Rectal smooth muscle tissue (tissue), 1 donor: Measurements from ENCODE around the gene ESR2.

Experiments used
- H3K27ac ChIP-seq: one replicate; pipeline ENCODE4 v1.7.0; 2013; ENCODE audit warnings: low read depth, low read length, inconsistent platforms
- H3K27me3 ChIP-seq: one replicate; pipeline ENCODE4 v1.7.0; 2013; ENCODE audit warnings: low read length; ENCODE audit not compliant: control insufficient read depth, insufficient read depth
- H3K36me3 ChIP-seq: one replicate; pipeline ENCODE4 v1.7.0; 2013; ENCODE audit warnings: low read length; ENCODE audit not compliant: control insufficient read depth, insufficient read depth
- H3K4me1 ChIP-seq: one replicate; pipeline ENCODE4 v1.7.0; 2013; ENCODE audit warnings: low read length; ENCODE audit not compliant: control insufficient read depth, insufficient read depth
- H3K4me3 ChIP-seq: one replicate; pipeline ENCODE4 v1.7.0; 2013; ENCODE audit warnings: low read length
- H3K9ac ChIP-seq: one replicate; pipeline ENCODE4 v1.7.0; 2013; ENCODE audit warnings: low read length

ESR2 gene

DNA sequence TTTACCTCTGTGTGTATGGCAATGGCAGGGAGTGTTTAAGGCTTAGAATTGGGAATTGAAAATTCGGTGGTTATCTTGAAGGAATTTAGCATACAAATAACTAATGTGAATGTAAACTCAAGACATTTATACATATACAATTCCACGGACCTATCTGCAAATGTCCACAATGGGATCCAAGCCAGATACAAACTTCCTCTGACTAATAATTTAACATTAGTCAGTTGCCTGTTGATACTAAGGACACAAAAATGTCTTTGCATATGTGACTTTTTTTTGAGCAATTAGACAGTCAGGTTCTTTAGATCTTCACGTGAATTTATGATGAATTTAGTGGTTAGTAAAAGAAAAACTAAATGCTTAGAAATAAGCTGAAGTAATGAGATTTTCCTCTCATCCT lies 40.5 kb downstream of the ESR2 start:
- Histone ChIP-seq H3K4me3 (no peak overlapping the region), H3K27me3 (no peaks in the 10 kb centered on the region), H3K27ac (no peak overlapping the region), H3K9ac (no peak overlapping the region), H3K36me3 (no peaks in the 10 kb centered on the region), H3K4me1 (no peaks in the 10 kb centered on the region)

DNA sequence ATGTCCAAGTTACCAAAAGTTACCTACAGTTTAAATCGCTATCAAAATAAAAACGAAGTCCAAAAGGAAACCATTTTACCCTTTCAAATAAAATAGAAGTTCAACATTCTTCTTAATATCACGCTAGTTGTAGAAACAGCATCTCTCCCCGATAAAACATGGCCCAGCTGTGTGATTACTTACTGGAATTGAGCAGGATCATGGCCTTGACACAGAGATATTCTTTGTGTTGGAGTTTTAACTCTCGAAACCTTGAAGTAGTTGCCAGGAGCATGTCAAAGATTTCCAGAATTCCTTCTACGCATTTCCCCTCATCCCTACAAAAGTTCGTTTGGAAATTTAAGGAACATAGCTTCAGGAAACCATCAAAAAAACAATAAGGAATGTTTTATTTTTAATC lies 44.8 kb downstream of the ESR2 start:
- no peaks in the 10 kb centered on the region for H3K27me3 ChIP-seq
- no peak overlapping the region for H3K27ac ChIP-seq
- H3K9ac ChIP-seq = no peak overlapping the region
- H3K36me3 ChIP-seq = no peaks in the 10 kb centered on the region
- H3K4me1 ChIP-seq = no peaks in the 10 kb centered on the region
- no peak overlapping the region for H3K4me3 ChIP-seq

DNA sequence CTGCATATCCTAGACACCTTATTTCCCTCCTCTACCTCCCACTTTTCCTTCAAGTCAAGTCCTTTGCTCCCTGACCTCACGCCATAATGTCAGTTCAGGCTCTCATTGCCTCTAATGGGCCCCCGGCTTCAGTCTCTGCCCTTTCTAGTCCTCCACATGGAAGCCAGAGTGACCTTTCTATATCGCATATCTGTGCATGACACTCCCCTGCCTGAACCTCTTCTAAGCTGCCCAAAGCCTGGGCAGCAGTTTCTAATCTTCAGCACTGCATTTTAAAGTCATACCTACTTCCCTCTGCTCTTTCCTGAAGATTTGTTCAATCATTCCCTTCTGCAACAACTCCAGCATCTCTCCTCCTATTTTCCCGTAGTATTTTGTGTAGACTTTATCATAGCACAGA lies 45.5 kb downstream of the ESR2 start:
- Histone ChIP-seq H3K27ac (no peak overlapping the region), H3K36me3 (no peaks in the 10 kb centered on the region), H3K4me3 (no peak overlapping the region), H3K9ac (no peak overlapping the region), H3K4me1 (no peaks in the 10 kb centered on the region), H3K27me3 (no peaks in the 10 kb centered on the region)

DNA sequence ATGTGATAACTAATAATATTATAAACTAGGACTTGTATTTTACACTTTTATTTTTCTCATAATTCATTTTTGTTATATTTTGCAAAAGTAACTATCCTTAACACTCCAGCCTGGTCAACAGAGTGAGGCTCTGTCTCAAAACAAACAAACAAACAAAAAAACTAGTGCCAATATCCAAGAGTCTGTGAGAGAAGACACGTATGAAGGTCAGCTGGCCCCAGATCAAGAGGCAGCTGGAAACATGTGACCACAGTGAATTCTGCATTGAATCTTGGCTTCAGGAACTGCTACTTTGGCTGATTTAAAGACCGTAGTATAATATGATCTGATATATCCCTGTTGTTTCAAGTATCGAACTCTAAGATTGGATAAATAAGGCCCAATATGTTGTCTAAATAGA lies 47.0 kb downstream of the ESR2 start:
- Histone ChIP-seq H3K36me3 (no peaks in the 10 kb centered on the region), H3K9ac (no peak overlapping the region), H3K4me1 (no peaks in the 10 kb centered on the region), H3K27me3 (no peaks in the 10 kb centered on the region), H3K27ac (no peak overlapping the region), H3K4me3 (no peak overlapping the region)

DNA sequence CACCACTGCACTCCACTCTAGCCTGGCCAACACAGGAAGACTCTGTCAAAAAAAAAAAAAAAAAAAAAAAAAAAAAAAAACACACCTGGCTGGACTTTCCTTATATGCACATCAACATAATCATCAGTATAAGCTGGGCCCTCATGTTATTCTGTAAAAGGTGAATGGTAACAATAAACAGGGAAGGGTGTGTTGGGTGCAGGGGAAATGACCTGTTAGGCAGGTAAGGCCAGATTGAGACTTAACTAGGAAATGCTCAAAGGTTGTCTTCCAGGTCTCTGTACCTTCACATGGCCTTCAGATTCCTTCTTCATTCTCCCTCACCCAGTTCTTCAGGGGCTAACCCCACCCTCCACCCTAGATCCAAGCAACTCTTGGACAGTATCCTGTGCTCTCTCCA lies 47.5 kb downstream of the ESR2 start:
- Histone ChIP-seq H3K4me3 (no peak overlapping the region), H3K9ac (no peak overlapping the region), H3K36me3 (no peaks in the 10 kb centered on the region), H3K27me3 (no peaks in the 10 kb centered on the region), H3K4me1 (no peaks in the 10 kb centered on the region), H3K27ac (no peak overlapping the region)

DNA sequence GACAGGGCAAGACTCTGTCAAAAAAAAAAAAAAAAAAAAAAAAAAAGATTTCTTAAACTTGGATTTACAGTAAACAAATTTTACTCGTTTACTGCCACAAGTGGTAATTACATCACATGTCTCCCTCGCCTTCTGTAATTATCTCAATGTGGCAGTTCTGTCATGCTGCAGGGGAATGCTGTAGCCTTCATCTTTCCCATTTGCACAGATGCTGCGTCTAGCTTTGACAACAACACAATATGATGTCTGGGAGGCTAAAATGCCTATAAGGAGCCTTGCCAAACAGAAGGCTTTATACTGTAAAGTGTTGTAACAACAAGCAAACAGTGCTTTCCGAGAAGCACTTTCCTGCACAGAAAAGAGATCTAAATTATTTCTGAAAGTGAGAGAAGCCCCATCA lies 48.7 kb downstream of the ESR2 start:
- Histone ChIP-seq H3K9ac (no peak overlapping the region), H3K27ac (no peak overlapping the region), H3K36me3 (no peaks in the 10 kb centered on the region), H3K4me3 (no peak overlapping the region), H3K4me1 (no peaks in the 10 kb centered on the region), H3K27me3 (no peaks in the 10 kb centered on the region)

DNA sequence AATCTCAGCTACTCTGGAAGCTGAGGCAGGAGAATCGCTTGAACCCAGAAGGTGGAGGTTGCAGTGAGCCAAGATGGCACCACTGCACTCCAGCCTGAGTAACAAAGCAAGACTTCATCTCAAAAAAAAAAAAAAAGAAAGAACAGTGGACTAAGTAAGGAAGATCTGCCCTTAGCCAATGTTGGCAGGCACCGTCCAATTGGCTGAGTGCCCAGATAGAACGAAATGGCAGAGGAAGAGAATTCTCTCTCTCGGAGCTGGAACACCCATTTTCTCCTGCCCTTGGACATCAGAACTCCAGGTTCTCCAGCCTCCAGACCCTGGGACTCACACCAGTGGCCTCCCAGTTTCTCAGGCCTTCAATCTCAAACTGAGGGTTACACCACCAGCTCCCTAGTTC lies 49.9 kb downstream of the ESR2 start:
- H3K27me3 ChIP-seq = no peaks in the 10 kb centered on the region
- no peaks in the 10 kb centered on the region for H3K4me1 ChIP-seq
- no peak overlapping the region for H3K4me3 ChIP-seq
- H3K36me3 ChIP-seq = no peaks in the 10 kb centered on the region
- H3K27ac ChIP-seq = no peak overlapping the region
- H3K9ac ChIP-seq = no peak overlapping the region

DNA sequence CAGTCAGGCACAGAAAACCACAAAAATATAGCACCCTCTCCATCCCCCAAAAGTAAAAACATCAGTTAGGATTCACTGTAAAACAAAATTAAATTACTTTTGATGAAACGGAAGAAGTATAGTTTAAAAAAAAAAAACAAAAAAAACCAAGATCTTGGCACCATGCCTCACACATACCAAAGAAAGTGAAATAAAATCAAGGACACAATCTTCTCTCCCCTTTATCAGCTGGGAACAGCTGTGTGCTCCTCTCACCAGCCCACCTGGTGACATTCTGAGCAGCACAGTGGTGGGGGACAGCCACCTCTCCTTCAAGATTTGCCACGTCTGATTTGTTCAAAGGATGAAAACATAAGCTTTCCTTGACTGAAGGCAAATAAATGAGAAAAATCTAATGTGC lies 55.5 kb downstream of the ESR2 start:
- no peak overlapping the region for H3K27ac ChIP-seq
- no peaks in the 10 kb centered on the region for H3K4me1 ChIP-seq
- H3K27me3 ChIP-seq = no peaks in the 10 kb centered on the region
- no peak overlapping the region for H3K9ac ChIP-seq
- no peaks in the 10 kb centered on the region for H3K36me3 ChIP-seq
- no peak overlapping the region for H3K4me3 ChIP-seq

DNA sequence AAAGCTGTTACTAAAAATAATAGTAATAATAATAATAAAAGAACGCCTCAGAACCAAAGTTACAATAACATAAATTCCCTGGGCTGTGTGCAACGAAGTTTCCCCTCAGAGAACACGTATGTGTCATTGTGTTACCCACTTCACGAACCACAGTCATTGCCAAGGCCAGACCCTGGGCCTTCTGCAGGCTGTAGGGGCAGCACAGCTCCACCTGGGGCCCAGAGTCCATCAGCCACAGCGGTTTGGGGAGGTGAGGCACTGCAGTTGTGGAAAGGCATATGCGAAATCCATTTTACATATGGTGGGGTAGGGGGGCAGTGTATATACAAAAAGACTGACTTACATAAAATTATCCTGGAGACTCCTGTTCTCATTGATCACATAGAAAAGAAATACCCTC lies 56.1 kb downstream of the ESR2 start:
- Histone ChIP-seq H3K36me3 (no peaks in the 10 kb centered on the region), H3K4me3 (no peak overlapping the region), H3K4me1 (no peaks in the 10 kb centered on the region), H3K27ac (no peak overlapping the region), H3K27me3 (no peaks in the 10 kb centered on the region), H3K9ac (no peak overlapping the region)

DNA sequence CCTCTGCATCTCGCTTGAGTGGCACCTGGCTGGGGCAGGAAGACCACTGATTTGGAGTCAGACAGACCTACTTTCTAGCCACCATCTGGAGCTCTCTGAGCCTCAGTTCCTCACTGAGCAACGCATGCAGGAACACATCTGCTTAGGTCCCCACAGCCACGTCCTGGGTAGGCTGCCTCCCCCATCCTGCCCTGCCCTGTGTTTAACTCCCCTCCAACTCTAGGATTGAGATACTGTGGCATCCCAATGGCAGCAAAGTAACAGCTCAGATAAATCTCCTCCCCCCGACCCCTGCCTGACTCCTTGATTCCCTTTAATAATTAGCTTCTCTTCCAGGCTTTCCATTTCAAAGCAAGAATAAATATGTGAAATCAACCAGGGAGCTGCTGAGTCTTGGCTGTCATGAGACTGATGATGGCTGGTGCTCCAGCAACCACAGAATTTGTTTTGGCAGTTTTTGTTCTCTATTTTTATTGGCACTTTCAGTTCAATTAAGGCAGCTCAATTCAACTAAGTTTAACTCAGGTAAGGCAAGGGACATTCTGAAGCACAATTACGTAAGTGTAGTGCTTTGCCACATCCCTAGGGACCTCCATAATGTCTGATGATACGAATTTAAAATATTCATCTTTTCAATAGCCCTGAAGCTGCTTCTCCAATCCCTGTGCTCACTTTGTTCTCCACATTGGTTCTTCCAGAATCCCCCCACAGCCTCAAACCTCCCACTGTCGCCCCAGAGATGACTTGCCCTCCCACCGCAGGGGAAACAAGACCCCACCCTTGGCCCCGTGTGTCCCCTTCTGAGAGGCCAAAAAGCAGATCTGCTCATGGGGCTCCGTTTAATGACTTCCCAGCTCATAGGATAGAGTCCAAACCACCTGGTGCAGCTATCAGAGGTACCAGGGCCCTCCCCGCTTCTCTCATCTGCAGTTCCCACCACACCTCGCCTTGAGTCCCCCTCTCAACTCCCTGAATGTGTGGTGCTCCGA lies 58.2 kb downstream of the ESR2 start:
- no peaks in the 10 kb centered on the region for H3K4me1 ChIP-seq
- no peak overlapping the region for H3K9ac ChIP-seq
- H3K36me3 ChIP-seq = no peaks in the 10 kb centered on the region
- H3K27me3 ChIP-seq = no peaks in the 10 kb centered on the region
- H3K4me3 ChIP-seq = no peak overlapping the region
- no peak overlapping the region for H3K27ac ChIP-seq

DNA sequence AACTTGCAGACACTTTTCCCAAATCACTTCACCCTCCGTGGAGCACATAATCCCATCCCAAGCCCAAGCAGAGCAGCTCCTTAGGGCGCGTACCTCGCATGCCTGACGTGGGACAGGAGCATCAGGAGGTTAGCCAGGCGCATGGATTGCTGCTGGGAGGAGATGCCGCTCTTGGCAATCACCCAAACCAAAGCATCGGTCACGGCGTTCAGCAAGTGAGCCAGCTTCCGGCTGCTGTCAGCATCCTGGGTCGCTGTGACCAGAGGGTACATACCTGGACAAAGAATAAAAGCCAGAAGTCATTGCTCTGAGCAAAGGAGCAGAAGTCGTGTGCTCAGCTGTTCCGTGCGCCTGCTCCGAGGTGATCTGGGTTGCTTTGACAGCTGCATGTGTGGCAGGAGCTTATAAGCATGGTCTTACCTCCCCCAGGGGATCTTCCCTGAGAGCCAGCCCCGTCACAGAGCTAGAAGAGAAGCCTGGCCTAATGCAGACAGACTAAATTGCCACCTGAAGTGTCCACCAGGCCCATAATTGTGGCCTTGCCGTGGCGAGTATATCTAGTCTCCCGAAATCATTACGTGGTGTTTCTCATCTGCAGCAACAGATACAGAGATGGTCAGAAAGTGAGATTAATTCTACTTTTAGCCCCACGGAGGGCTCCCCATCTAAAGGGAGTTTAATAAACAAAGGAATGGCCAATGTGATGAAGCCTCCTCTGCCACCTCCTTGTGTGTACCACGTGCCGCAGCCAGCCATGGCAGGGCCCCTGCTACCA lies 59.1 kb downstream of the ESR2 start:
- Histone ChIP-seq H3K9ac (no peak overlapping the region), H3K36me3 (no peaks in the 10 kb centered on the region), H3K27ac (no peak overlapping the region), H3K4me3 (no peak overlapping the region), H3K27me3 (no peaks in the 10 kb centered on the region), H3K4me1 (no peaks in the 10 kb centered on the region)

DNA sequence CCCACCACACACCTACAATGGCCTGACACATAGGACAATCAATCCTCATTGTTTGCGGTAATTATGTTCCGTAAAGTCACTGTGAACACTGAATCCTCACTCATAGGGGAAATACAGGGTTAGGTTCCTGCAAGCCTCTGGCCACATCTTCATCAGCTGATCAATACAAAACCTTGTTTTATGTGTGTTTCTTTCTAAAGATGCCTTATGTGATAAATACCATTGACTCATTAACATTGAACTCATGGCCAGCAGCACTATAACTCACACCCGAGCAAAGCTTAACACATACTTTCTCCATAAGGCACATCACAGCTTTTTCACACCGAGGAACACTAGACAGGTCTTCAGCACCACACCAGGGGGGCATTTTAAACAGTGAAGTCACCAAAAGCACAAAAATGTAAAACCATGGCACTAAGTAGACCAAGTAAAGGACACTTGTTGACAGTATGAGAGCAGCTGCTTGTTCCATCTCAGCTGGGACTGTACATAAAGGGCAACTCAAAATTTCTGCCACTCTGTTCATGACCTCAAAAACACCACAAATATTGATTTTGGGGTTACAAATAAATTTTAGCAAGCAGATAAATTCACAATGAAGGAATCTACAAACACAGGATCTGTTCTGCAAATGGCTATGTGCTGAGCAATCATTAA lies 60.5 kb downstream of the ESR2 start:
- H3K9ac ChIP-seq = no peak overlapping the region
- H3K36me3 ChIP-seq = peaks cover 4% of the 10 kb centered on the region
- H3K27me3 ChIP-seq = no peaks in the 10 kb centered on the region
- H3K4me3 ChIP-seq = no peak overlapping the region
- no peak overlapping the region for H3K27ac ChIP-seq
- H3K4me1 ChIP-seq = no peaks in the 10 kb centered on the region
